ENCODE results near the gene PPFIA1.

- no peak for TF ChIP-seq POLR2A (IDR thresholded peaks at IDR 0.05)
- TF ChIP-seq, protein P1, sequence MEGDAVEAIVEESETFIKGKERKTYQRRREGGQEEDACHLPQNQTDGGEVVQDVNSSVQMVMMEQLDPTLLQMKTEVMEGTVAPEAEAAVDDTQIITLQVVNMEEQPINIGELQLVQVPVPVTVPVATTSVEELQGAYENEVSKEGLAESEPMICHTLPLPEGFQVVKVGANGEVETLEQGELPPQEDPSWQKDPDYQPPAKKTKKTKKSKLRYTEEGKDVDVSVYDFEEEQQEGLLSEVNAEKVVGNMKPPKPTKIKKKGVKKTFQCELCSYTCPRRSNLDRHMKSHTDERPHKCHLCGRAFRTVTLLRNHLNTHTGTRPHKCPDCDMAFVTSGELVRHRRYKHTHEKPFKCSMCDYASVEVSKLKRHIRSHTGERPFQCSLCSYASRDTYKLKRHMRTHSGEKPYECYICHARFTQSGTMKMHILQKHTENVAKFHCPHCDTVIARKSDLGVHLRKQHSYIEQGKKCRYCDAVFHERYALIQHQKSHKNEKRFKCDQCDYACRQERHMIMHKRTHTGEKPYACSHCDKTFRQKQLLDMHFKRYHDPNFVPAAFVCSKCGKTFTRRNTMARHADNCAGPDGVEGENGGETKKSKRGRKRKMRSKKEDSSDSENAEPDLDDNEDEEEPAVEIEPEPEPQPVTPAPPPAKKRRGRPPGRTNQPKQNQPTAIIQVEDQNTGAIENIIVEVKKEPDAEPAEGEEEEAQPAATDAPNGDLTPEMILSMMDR (IDR thresholded peaks at IDR 0.05), result no peak
These were observed 149.0 kb downstream of the PPFIA1 start for GRCh38 chr11:70419307-70420007.

Measured in right lobe of liver (tissue), 4 donors.